MM.1S (cell line): ENCODE data around the gene MPDU1.
A peak's percentile ranks its signal among the peaks of the same experiment; 100 is the strongest.

Experiments used
- DNase-seq: peaks from one replicate; pipeline ENCODE4 v3.0.0-alpha.2; 2015
- H2AFZ ChIP-seq: fragments of 300-600 bp; sonication (generic); 2 replicates; pipeline ENCODE4 v1.6.0; 2016; ENCODE audit warnings: antibody characterized with exemption, low read length
- H3F3A ChIP-seq: fragments of 300-600 bp; sonication (generic); 2 replicates; pipeline ENCODE4 v1.6.1; 2016; ENCODE audit warnings: mild to moderate bottlenecking, antibody characterized with exemption, low read length, moderate library complexity, mixed read lengths; ENCODE audit not compliant: insufficient read depth
- H3K27ac ChIP-seq: fragments of 300-600 bp; sonication (generic); 2 replicates; pipeline ENCODE4 v1.5.1; 2016; ENCODE audit warnings: mild to moderate bottlenecking, low read length
- H3K27me3 ChIP-seq: fragments of 300-600 bp; sonication (generic); replicated peaks from 2 replicates; pipeline ENCODE4 v1.6.0; 2016; ENCODE audit warnings: low read length; ENCODE audit not compliant: insufficient read depth
- H3K36me3 ChIP-seq: fragments of 300-600 bp; sonication (generic); replicated peaks from 2 replicates; pipeline ENCODE4 v1.6.1; 2016; ENCODE audit warnings: mild to moderate bottlenecking, low read length, mixed read lengths; ENCODE audit not compliant: insufficient read depth
- H3K4me1 ChIP-seq: fragments of 300-600 bp; sonication (generic); 2 replicates; pipeline ENCODE4 v1.6.1; 2016; ENCODE audit warnings: low read length, mixed read lengths
- H3K4me2 ChIP-seq: fragments of 300-600 bp; sonication (generic); 2 replicates; pipeline ENCODE4 v1.6.0; 2016; ENCODE audit warnings: low read depth, low read length
- H3K4me3 ChIP-seq: fragments of 300-600 bp; sonication (generic); 2 replicates; pipeline ENCODE4 v1.5.1; 2016; ENCODE audit warnings: low read length, mixed read lengths
- H3K79me2 ChIP-seq: fragments of 300-600 bp; sonication (generic); 2 replicates; pipeline ENCODE4 v1.6.1; 2016; ENCODE audit warnings: mixed run types, low read length, mixed read lengths
- H3K9ac ChIP-seq: fragments of 300-600 bp; sonication (generic); 2 replicates; pipeline ENCODE4 v1.6.1; 2016; ENCODE audit warnings: low read length, mixed read lengths
- H3K9me2 ChIP-seq: fragments of 300-600 bp; sonication (generic); replicated peaks from 2 replicates; pipeline ENCODE4 v1.6.1; 2016; ENCODE audit warnings: mild to moderate bottlenecking, low read length, mixed read lengths; ENCODE audit not compliant: insufficient read depth
- H3K9me3 ChIP-seq: fragments of 300-600 bp; sonication (generic); replicated peaks from 2 replicates; pipeline ENCODE4 v1.6.1; 2016; ENCODE audit warnings: mild to moderate bottlenecking, low read length, mixed read lengths; ENCODE audit not compliant: insufficient read depth
- H4K20me1 ChIP-seq: fragments of 300-600 bp; sonication (generic); 2 replicates; pipeline ENCODE4 v1.6.1; 2016; ENCODE audit warnings: mild to moderate bottlenecking, low read length, moderate library complexity, mixed read lengths; ENCODE audit not compliant: insufficient read depth
- EZH2 ChIP-seq: fragments of 300-600 bp; sonication (generic); optimal IDR thresholded peaks from 2 replicates; pipeline ENCODE3; 2017; ENCODE audit warnings: low read depth, mild to moderate bottlenecking, antibody characterized with exemption, low read length, mixed read lengths
- EZH2phosphoT487 ChIP-seq: fragments of 300-600 bp; sonication (generic); IDR thresholded peaks from 2 replicates; pipeline ENCODE4 v1.6.1; 2018; ENCODE audit warnings: antibody characterized with exemption, low read length
- TF ChIP-seq, protein P1 (sequence below): fragments of 300-600 bp; sonication (generic); IDR thresholded peaks from 2 replicates; pipeline ENCODE4 v1.5.1; 2016; ENCODE audit warnings: antibody characterized with exemption, low read length, mixed read lengths

Gene MPDU1

DNA sequence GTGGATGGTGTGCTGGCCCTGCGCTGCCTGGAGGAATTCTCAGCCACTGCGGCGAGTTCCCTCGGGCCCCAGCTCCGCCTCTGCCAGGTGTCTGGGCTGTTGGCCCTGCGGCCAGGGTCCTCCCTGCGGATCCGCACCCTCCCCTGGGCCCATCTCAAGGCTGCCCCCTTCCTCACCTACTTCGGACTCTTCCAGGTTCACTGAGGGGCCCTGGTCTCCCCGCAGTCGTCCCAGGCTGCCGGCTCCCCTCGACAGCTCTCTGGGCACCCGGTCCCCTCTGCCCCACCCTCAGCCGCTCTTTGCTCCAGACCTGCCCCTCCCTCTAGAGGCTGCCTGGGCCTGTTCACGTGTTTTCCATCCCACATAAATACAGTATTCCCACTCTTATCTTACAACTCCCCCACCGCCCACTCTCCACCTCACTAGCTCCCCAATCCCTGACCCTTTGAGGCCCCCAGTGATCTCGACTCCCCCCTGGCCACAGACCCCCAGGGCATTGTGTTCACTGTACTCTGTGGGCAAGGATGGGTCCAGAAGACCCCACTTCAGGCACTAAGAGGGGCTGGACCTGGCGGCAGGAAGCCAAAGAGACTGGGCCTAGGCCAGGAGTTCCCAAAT, 26.4 kb upstream of the MPDU1 start:
- H3K27ac ChIP-seq: no peak overlapping the region
- peaks cover 28% of the 10 kb centered on the region for H3F3A ChIP-seq
- no peaks in the 10 kb centered on the region for H3K9me3 ChIP-seq
- no peaks in the 10 kb centered on the region for H4K20me1 ChIP-seq
- H3K9ac ChIP-seq: no peak overlapping the region
- H3K79me2 ChIP-seq: peaks cover 10% of the 10 kb centered on the region
- peak overlapping the region; percentile 68 for H2AFZ ChIP-seq
- H3K4me3 ChIP-seq: no peak overlapping the region
- H3K4me2 ChIP-seq: peak overlapping the region; percentile 77; the same call in 1 of the 2 replicates
- no peaks in the 10 kb centered on the region for H3K27me3 ChIP-seq
- H3K36me3 ChIP-seq: no peaks in the 10 kb centered on the region
- no peak for DNase-seq
- H3K4me1 ChIP-seq: peaks cover 33% of the 10 kb centered on the region
- TF ChIP-seq EZH2phosphoT487 (no peak), EZH2 (no peak)
- TF ChIP-seq, protein P1, sequence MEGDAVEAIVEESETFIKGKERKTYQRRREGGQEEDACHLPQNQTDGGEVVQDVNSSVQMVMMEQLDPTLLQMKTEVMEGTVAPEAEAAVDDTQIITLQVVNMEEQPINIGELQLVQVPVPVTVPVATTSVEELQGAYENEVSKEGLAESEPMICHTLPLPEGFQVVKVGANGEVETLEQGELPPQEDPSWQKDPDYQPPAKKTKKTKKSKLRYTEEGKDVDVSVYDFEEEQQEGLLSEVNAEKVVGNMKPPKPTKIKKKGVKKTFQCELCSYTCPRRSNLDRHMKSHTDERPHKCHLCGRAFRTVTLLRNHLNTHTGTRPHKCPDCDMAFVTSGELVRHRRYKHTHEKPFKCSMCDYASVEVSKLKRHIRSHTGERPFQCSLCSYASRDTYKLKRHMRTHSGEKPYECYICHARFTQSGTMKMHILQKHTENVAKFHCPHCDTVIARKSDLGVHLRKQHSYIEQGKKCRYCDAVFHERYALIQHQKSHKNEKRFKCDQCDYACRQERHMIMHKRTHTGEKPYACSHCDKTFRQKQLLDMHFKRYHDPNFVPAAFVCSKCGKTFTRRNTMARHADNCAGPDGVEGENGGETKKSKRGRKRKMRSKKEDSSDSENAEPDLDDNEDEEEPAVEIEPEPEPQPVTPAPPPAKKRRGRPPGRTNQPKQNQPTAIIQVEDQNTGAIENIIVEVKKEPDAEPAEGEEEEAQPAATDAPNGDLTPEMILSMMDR: no peak
- H3K9me2 ChIP-seq: no peaks in the 10 kb centered on the region

DNA sequence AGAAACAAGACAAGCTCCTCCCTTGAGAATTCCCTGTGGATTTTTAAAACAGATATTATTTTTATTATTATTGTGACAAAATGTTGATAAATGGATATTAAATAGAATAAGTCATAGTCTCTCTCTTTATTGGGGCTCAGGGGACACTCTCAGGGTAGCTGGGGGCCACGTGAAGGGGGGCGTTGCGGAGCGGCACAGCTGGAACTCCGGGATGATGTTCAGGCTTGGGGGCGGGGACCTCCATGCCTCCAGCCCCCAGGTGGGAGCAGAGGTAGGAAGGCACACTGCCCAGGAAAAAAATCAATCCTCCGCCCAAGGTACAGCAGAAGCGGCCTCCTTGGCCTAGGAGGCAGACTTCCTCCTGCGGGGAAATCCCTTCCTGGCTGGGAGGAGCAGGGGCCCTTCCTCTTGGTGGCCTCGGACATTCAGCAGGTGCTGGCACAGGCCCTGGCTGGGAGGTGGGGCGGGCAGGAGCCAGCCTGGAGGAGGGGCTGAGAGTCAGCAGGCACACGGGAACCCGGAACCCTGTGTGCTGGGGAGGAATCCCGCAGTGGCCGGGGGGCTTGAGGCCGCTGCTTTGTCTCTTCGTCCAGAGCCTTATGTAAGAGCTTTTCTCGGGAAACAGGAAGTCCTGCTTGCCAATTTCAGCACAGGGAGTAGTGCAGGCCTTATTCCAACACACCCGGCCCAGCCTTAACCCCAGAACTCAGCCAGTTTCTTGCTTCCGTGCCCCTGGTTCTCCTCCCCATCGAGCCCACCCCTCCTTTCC, 25.7 kb upstream of the MPDU1 start:
- H2AFZ ChIP-seq: peak overlapping the region; percentile 68
- H3K4me3 ChIP-seq: peak overlapping the region; percentile 44
- TF ChIP-seq, protein P1: no peak
- no peak for TF ChIP-seq EZH2phosphoT487
- no peak for TF ChIP-seq EZH2
- peak overlapping the region; percentile 48; the same call in 1 of the 2 replicates for H3K9ac ChIP-seq
- H3K9me3 ChIP-seq: no peaks in the 10 kb centered on the region
- H4K20me1 ChIP-seq: no peaks in the 10 kb centered on the region
- no peaks in the 10 kb centered on the region for H3K9me2 ChIP-seq
- H3K27me3 ChIP-seq: no peaks in the 10 kb centered on the region
- peaks cover 21% of the 10 kb centered on the region for H3F3A ChIP-seq
- peak; percentile 80 for DNase-seq
- H3K27ac ChIP-seq: no peak overlapping the region
- peaks cover 17% of the 10 kb centered on the region for H3K79me2 ChIP-seq
- H3K4me1 ChIP-seq: peaks cover 34% of the 10 kb centered on the region
- H3K36me3 ChIP-seq: no peaks in the 10 kb centered on the region
- peak overlapping the region; percentile 77 for H3K4me2 ChIP-seq

DNA sequence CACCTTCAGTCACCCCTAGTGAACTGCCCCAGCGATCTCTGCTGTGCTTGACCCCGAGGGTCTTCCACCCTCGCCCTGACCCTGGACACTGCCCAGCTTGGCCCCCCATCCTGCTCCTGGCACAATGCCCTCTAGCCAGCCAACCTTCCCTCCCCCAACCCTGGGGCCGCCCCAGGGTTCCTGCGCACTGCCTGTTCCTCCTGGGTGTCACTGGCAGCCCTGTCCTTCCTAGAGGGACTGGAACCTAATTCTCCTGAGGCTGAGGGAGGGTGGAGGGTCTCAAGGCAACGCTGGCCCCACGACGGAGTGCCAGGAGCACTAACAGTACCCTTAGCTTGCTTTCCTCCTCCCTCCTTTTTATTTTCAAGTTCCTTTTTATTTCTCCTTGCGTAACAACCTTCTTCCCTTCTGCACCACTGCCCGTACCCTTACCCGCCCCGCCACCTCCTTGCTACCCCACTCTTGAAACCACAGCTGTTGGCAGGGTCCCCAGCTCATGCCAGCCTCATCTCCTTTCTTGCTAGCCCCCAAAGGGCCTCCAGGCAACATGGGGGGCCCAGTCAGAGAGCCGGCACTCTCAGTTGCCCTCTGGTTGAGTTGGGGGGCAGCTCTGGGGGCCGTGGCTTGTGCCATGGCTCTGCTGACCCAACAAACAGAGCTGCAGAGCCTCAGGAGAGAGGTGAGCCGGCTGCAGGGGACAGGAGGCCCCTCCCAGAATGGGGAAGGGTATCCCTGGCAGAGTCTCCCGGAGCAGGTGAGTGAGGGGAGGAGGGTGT, 24.9 kb upstream of the MPDU1 start, which contains the start of gene TNFSF13:
TSS of gene TNFSF13 (plus strand) at position 207 of the 776 bp plus-strand sequence. CDS start at position 497, 290 bp downstream.
- TF ChIP-seq, protein P1: no peak
- TF ChIP-seq EZH2 (no peak), EZH2phosphoT487 (no peak)
- Histone ChIP-seq H3K79me2 (peaks cover 25% of the 10 kb centered on the region), H3K27ac (no peak within 1 kb of the TSS), H3K4me3 (peak within 1 kb of the TSS; percentile 44), H3K9me2 (no peaks in the 10 kb centered on the region), H2AFZ (peak within 1 kb of the TSS; percentile 68), H4K20me1 (no peaks in the 10 kb centered on the region), H3K4me1 (peaks cover 28% of the 10 kb centered on the region), H3K4me2 (peak within 1 kb of the TSS; percentile 77), H3F3A (peaks cover 14% of the 10 kb centered on the region; the same call in 1 of the 2 replicates), H3K9me3 (no peaks in the 10 kb centered on the region), H3K9ac (peak within 1 kb of the TSS; percentile 48; the same call in 1 of the 2 replicates), H3K27me3 (no peaks in the 10 kb centered on the region), H3K36me3 (no peaks in the 10 kb centered on the region)
- no peak for DNase-seq
